HUES6 (cell line): ENCODE measurements around the gene FBXW8.

Experiments
- H3K27ac ChIP-seq: 2 replicates; pipeline ENCODE4 v1.7.0; 2013; ENCODE audit warnings: low read depth, mild to moderate bottlenecking, low read length, inconsistent platforms
- H3K27me3 ChIP-seq: 2 replicates; pipeline ENCODE4 v1.6.1; 2013; ENCODE audit warnings: low read length; ENCODE audit not compliant: control insufficient read depth, insufficient read depth
- H3K36me3 ChIP-seq: 2 replicates; pipeline ENCODE4 v1.6.1; 2013; ENCODE audit warnings: low read length; ENCODE audit not compliant: control insufficient read depth, insufficient read depth
- H3K4me1 ChIP-seq: 2 replicates; pipeline ENCODE4 v1.6.1; 2013; ENCODE audit warnings: low read length; ENCODE audit not compliant: control insufficient read depth, insufficient read depth
- H3K4me3 ChIP-seq: 2 replicates; pipeline ENCODE4 v1.5.1; 2013; ENCODE audit warnings: low read depth, low read length
- H3K9ac ChIP-seq: one replicate; pipeline ENCODE4 v1.6.1; 2013; ENCODE audit warnings: mild to moderate bottlenecking, low read length
- H3K9me3 ChIP-seq: 2 replicates; pipeline ENCODE4 v1.6.1; 2013; ENCODE audit warnings: low read depth, low read length; ENCODE audit not compliant: control insufficient read depth, insufficient read depth

Gene FBXW8

DNA sequence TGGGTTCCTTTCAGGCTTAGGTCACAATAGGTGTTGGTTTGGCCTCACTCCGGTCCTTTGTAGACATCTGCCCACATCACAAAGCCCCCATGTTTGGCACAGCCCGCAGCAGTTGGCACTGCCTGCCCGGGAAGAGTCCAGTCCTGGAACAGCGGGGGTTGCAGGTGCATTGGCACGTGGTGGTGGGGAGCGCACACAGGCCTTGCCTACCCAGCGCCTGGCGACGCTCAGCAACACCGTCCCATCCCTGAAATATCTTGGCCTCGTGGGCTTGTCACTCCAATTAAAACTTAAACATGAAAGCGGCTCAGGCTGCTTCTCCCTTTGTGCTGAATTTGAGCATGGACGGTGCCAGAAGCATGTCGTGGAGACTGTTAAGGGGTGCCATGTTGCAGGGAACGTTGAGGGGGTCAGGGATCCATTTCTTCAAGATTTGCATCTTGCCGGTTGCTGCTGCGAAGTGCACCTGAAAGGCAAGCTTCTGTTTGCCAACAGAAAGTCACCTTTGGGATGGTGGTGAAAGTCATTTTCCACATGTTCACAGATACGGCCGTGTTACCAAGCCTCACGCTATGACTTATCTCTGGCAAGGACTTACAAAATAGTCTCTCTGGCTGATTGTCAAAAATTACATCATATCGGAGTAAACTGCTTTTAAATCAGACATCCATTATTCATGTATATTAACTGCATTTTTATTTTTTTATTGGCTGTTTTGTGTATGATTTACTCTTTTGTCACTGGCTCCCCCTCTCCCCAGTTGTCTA, 91.5 kb downstream of the FBXW8 start:
- no peak overlapping the region for H3K4me3 ChIP-seq
- H3K27me3 ChIP-seq = no peaks in the 10 kb centered on the region
- H3K27ac ChIP-seq = no peak overlapping the region
- peaks cover 10% of the 10 kb centered on the region; the same call in 1 of the 2 replicates for H3K36me3 ChIP-seq
- H3K9me3 ChIP-seq = no peaks in the 10 kb centered on the region
- H3K9ac ChIP-seq = no peak overlapping the region
- peaks cover 9% of the 10 kb centered on the region for H3K4me1 ChIP-seq

DNA sequence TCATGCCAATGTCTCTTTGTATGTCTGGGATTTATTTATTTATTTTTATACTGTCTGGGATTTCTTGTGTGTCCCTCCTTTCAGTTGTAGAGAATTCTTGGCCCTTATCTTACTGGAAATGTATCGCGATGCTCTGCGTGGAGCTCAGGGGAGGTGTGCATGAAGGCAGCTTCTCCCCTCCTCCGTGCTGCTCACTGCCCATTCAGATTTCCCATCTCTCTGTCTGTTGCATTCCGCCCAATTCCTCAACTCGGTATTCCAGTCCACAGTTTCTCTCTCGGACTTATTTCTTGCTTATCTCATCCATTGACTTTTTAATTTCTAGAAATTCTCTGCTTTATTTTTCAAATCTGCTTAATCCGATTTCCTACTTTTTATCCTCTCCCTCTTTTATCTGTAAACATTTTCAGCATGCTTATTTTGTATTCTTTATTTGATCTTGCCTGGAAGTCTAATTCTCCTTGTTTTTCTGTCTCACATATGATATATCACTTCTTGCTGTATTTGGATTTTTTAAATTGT, 93.2 kb downstream of the FBXW8 start:
- no peak overlapping the region for H3K9ac ChIP-seq
- H3K36me3 ChIP-seq = peaks cover 10% of the 10 kb centered on the region; the same call in 1 of the 2 replicates
- H3K27ac ChIP-seq = no peak overlapping the region
- H3K4me3 ChIP-seq = no peak overlapping the region
- H3K9me3 ChIP-seq = no peaks in the 10 kb centered on the region
- peaks cover 10% of the 10 kb centered on the region for H3K4me1 ChIP-seq
- H3K27me3 ChIP-seq = no peaks in the 10 kb centered on the region

DNA sequence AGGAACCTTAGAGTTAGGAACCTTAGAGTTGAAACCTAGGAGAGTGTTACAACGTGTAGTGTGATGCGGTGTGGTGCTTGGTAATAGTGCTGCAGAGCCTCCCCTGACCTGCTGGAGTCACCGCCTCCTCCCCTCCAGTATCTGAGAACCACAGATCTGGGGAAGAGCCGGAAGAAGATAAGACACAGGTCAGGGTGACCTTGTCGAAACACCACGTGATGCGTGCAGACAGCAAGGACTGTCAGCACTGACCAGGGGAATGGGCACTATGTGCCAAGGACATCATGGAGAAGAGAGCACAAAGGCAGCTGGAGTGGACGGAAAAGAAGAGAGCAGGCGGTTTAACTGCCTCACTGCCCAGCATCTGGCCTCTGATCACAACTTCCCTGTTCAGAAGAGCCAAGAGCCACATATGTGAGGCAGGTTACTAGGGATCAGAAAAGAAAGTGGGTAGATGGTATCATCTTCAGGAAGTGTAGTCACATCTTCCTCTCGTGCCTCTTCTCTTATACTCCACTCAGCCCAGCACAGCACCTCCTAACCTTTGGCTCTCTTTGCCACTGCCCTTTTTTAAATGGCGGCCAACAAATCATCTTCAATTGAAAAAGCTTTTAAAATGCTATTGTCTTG, 94.8 kb downstream of the FBXW8 start:
- Histone ChIP-seq H3K4me1 (peaks cover 20% of the 10 kb centered on the region), H3K4me3 (no peak overlapping the region), H3K36me3 (peaks cover 10% of the 10 kb centered on the region), H3K9ac (no peak overlapping the region), H3K9me3 (no peaks in the 10 kb centered on the region), H3K27ac (no peak overlapping the region), H3K27me3 (no peaks in the 10 kb centered on the region)

DNA sequence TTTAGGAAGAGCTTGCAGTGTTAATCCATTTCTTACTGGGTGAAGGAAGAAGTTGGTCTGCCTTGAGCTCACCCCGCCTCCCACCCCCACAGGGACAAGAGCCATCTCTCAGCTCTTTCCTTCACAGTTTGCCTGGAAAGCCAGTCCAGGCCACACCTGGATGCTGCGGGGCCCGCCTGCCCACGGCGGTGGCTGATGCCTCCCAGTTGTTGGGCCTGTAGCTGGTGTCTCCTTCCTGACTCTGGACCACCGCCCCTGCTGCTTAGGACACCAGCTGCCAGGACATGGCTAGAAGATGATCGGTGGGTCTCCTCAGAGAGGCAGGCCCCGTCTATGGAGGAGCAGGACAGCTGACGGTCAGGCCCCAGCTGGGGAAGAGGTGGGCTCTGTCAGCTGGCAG, 95.6 kb downstream of the FBXW8 start:
- no peaks in the 10 kb centered on the region for H3K9me3 ChIP-seq
- peaks cover 10% of the 10 kb centered on the region for H3K36me3 ChIP-seq
- no peak overlapping the region for H3K27ac ChIP-seq
- peaks cover 17% of the 10 kb centered on the region for H3K4me1 ChIP-seq
- no peak overlapping the region for H3K4me3 ChIP-seq
- H3K9ac ChIP-seq = no peak overlapping the region
- no peaks in the 10 kb centered on the region for H3K27me3 ChIP-seq

DNA sequence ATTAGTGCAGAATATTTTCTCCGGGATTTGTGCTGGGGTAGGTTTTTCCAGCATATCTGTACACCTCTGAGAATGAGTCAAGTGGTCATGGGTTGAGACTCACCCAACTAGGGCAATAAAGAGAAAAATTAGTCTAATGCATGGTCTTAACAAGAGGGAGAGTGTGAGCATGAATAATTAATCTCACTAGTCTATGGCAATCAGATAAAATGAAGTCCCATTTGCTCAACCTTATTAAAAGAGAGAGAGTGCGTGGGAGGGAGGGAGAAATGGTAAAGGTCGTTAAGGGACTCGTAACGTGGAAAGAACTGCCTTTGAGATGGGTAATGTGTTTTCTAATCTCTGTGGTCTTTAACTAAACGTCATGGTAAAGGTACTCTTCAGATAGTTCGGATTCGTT, 96.8 kb downstream of the FBXW8 start:
- H3K4me3 ChIP-seq = no peak overlapping the region
- H3K9ac ChIP-seq = no peak overlapping the region
- no peak overlapping the region for H3K27ac ChIP-seq
- H3K9me3 ChIP-seq = no peaks in the 10 kb centered on the region
- peaks cover 10% of the 10 kb centered on the region for H3K36me3 ChIP-seq
- peaks cover 24% of the 10 kb centered on the region for H3K4me1 ChIP-seq
- H3K27me3 ChIP-seq = no peaks in the 10 kb centered on the region

DNA sequence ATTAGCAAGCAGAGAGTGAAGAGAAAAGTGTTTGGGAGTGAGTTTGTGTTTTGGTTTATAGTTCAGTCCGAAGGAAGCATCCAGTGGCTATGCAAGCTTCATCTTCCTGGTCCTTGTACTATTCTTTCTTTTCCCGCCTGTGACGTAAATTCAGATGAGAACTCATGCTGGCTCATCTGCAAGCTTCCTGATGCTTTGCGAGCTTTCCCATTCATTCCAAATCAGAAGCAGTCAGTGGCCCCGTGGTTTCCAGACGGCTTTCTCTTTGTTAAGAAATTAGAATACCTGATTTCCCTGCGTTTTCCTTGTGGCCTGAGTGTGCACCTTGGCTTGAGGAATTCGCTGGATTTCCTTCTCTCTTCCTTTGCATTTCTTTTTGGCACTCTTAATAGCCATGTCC, 99.0 kb downstream of the FBXW8 start:
- Histone ChIP-seq H3K4me1 (peaks cover 24% of the 10 kb centered on the region), H3K9ac (no peak overlapping the region), H3K4me3 (no peak overlapping the region; the same call in 1 of the 2 replicates), H3K36me3 (peaks cover 23% of the 10 kb centered on the region), H3K9me3 (peaks cover 6% of the 10 kb centered on the region; the same call in 1 of the 2 replicates), H3K27ac (peak overlapping the region; percentile 3; the same call in 1 of the 2 replicates), H3K27me3 (no peaks in the 10 kb centered on the region)

DNA sequence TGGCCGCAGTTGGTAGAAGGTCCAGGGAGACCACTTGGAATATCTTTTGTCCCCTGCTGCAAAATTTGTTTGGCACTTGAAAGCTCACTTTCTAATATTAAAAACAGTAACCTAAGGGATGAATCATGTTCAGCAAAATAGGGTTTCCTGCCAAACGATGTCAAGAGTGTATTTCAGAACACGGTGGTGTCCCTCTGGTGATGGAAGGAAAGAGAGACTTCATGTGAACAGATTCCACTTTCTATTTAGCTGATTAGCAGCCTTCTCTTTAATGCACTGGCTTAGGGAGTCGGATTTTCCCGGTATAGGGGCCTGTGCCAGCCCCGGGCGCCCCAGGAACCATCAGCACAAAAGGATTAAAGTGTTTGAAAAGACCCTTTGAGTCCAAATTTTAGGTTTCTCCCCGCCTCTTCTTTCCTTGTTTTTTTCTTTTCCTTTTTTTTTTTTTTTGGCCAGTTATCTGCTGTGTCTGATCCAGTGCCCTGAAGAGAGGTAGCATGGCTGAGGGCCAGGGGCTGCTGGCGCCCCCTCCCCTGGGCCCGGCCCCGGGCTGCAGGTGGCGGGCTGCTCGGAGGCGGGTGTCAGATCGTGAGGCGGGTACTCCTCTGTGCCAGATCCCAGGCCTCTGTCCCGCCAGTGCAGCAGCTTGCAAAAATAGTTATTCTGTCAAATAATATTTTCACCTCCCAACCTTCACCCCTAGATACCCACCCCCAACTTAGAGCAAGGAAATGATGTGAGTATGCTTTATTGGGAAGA, 100.1 kb downstream of the FBXW8 start:
- Histone ChIP-seq H3K36me3 (peaks cover 29% of the 10 kb centered on the region), H3K9me3 (peaks cover 6% of the 10 kb centered on the region; the same call in 1 of the 2 replicates), H3K4me1 (peaks cover 24% of the 10 kb centered on the region), H3K27ac (peak overlapping the region; percentile 3; the same call in 1 of the 2 replicates), H3K27me3 (no peaks in the 10 kb centered on the region), H3K9ac (no peak overlapping the region), H3K4me3 (no peak overlapping the region)

DNA sequence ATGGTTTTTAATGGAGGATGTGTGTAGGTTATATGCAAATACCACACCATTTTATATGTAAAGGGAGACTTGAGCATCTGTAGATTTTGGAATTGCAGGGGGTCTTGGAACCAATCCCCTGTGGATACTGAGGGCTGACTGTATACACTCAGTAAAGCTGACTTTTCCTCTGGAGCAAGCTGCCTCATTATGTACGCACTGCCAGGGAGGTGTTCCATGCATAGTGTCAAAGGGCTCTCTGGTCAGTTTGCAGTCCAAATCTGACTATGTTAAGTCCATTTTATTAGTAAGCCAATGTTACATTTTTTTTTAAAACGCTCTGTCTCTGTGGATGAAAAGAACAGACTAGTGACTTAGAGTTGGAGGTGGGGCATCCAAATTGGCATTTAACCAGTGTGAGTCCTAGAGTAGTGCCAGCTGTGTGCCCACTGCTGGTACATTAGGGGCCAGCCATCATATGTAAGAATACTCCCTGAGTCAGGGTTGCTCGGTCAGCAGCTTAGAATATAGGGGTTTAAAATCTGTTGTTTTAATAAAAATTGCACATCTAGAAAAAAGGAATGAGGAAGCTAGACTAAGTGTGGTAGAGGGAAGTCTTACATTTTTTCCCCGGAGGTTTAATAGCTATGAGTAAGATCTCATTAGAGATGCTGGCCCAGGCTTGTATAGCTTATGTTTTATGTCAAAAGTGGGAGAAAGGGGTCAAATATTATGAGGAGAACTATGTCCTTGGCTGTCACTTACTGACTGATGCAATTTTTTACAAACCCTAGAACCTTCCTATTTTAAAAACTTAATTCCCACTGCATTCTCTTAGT, 101.4 kb downstream of the FBXW8 start:
- Histone ChIP-seq H3K4me1 (peaks cover 24% of the 10 kb centered on the region), H3K9me3 (peaks cover 6% of the 10 kb centered on the region; the same call in 1 of the 2 replicates), H3K36me3 (peaks cover 31% of the 10 kb centered on the region), H3K27ac (no peak overlapping the region), H3K27me3 (no peaks in the 10 kb centered on the region), H3K4me3 (no peak overlapping the region), H3K9ac (no peak overlapping the region)

DNA sequence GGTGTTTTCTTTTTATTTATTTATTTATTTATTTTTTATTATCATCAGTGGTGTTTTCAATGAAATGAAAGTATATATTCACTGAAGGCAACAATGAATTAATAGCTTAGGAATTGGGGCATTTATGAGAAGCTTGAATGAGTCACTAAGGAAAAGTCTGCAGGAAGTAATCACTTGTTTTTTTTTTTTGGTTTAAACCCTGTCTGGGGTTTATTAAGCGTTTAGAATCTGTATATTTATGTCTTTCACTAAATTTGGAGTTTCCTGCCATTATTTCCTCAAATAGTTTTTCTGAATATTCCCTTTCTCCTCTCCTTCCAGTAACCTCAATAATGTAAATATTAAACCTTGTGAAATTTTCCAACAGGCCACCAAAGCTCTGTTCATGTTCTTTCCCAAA, 103.0 kb downstream of the FBXW8 start:
- peaks cover 31% of the 10 kb centered on the region for H3K36me3 ChIP-seq
- H3K4me3 ChIP-seq = no peak overlapping the region
- H3K4me1 ChIP-seq = peaks cover 24% of the 10 kb centered on the region
- H3K27me3 ChIP-seq = no peaks in the 10 kb centered on the region
- H3K9me3 ChIP-seq = peaks cover 6% of the 10 kb centered on the region; the same call in 1 of the 2 replicates
- H3K9ac ChIP-seq = no peak overlapping the region
- no peak overlapping the region for H3K27ac ChIP-seq

DNA sequence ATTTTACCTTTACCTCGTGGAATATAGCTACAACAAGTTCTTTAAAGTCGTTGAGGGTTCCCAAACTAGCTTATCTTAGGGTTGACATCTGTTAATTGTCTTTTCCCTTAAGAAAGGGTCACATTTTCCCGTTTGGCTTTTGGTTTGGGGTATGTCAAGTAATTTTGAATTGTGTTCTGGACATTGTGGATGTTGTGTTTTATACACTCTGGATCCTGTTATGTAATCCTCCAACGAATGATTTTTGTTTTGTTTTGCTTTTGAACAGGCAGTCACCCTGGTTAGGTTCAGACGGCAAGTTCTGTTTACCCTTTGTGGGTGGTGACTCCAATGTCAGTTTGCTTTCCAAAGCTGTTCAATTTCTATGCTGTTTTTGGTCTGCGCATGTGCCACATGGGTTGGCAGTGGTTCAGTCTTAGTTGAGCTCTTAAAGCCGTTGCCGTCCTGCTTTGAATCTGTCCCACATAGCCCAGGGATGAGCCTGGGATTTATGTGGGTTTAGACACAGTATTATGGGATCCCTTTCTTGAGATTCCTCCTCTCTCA, 103.7 kb downstream of the FBXW8 start:
- no peak overlapping the region for H3K4me3 ChIP-seq
- peaks cover 18% of the 10 kb centered on the region for H3K4me1 ChIP-seq
- H3K27ac ChIP-seq = no peak overlapping the region
- no peak overlapping the region for H3K9ac ChIP-seq
- peaks cover 6% of the 10 kb centered on the region; the same call in 1 of the 2 replicates for H3K9me3 ChIP-seq
- H3K36me3 ChIP-seq = peaks cover 31% of the 10 kb centered on the region
- H3K27me3 ChIP-seq = no peaks in the 10 kb centered on the region
